ENCODE measurements around the gene MSL3B.

Gene MSL3B

DNA sequence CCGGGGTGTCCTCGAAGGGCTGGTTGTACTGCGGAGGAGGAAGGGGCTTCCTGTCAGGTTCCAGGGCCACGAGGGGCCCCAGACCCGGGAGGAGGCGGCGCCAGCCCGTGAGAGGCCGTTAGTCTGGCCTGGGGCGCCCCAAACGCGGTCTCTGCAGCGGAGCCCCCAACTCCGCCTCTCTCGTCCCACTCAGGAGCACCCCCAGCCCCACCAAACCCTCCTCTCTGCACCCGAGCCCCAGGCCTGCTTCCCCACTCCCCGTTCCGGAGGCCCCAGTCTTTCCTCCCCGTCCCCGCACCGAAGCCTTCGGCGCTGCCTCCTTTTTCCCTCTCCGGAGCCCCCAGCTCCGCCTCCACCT is 14.3 kb downstream of the MSL3B start:
- intact Hi-C loops (cut with micrococcal nuclease): no loop called here
- POLR2A ChIA-PET: interaction anchor here (2.0 kb wide), 1 partner anchor 12 kb away, joined by 7 read pairs; no protein-coding TSS in a partner anchor
- Mint-ChIP-seq H3K27me3 (peaks cover 2% of the 10 kb centered on the region), H3K4me3 (peak overlapping the region; percentile 100), H3K36me3 (ENCODE audit: low read depth) (peaks cover 51% of the 10 kb centered on the region), H3K27ac (peak overlapping the region; percentile 95), H3K4me1 (ENCODE audit: low read depth) (peaks cover 27% of the 10 kb centered on the region), H3K9me3 (no peaks in the 10 kb centered on the region)
- DNase-seq: peak; percentile 12
- CTCF ChIA-PET: no interaction called here
- ATAC-seq: no peak
- TF ChIP-seq, protein P1, sequence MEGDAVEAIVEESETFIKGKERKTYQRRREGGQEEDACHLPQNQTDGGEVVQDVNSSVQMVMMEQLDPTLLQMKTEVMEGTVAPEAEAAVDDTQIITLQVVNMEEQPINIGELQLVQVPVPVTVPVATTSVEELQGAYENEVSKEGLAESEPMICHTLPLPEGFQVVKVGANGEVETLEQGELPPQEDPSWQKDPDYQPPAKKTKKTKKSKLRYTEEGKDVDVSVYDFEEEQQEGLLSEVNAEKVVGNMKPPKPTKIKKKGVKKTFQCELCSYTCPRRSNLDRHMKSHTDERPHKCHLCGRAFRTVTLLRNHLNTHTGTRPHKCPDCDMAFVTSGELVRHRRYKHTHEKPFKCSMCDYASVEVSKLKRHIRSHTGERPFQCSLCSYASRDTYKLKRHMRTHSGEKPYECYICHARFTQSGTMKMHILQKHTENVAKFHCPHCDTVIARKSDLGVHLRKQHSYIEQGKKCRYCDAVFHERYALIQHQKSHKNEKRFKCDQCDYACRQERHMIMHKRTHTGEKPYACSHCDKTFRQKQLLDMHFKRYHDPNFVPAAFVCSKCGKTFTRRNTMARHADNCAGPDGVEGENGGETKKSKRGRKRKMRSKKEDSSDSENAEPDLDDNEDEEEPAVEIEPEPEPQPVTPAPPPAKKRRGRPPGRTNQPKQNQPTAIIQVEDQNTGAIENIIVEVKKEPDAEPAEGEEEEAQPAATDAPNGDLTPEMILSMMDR (IDR thresholded peaks at IDR 0.05): no peak

DNA sequence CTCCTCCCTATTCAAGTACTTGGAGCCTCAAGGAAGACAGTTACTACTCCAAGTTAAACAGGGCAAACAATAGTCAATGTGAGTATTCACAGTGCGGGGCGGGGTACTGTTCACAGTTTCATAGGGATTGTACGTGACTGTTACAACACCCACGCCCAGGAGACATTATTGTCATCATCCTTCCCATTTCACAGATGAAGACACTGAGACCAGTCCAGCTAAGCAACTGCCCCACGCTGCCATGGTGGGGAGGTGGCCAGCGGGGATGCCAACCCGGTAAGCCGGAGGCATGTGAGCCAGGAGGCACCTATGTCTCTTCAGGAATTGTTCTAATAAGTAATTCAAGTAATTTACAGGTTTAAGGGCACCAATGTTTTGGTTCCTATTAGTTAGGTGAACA is 14.8 kb downstream of the MSL3B start:
- H3K36me3 Mint-ChIP-seq (ENCODE audit: low read depth): peaks cover 56% of the 10 kb centered on the region
- TF ChIP-seq, protein P1 (IDR thresholded peaks at IDR 0.05): no peak
- intact Hi-C loops (cut with micrococcal nuclease): no loop called here
- peak overlapping the region; percentile 95 for H3K27ac Mint-ChIP-seq
- H3K4me3 Mint-ChIP-seq: peak overlapping the region; percentile 100
- no peak for ATAC-seq
- no peaks in the 10 kb centered on the region for H3K9me3 Mint-ChIP-seq
- no peak for DNase-seq
- H3K27me3 Mint-ChIP-seq: peaks cover 2% of the 10 kb centered on the region
- POLR2A ChIA-PET: interaction anchor here (2.0 kb wide), 1 partner anchor 11 kb away, joined by 7 read pairs; no protein-coding TSS in a partner anchor
- CTCF ChIA-PET: interaction anchor here (1.0 kb wide), 1 partner anchor 11 kb away, joined by 3 read pairs; no protein-coding TSS in a partner anchor
- peaks cover 27% of the 10 kb centered on the region for H3K4me1 Mint-ChIP-seq (ENCODE audit: low read depth)

DNA sequence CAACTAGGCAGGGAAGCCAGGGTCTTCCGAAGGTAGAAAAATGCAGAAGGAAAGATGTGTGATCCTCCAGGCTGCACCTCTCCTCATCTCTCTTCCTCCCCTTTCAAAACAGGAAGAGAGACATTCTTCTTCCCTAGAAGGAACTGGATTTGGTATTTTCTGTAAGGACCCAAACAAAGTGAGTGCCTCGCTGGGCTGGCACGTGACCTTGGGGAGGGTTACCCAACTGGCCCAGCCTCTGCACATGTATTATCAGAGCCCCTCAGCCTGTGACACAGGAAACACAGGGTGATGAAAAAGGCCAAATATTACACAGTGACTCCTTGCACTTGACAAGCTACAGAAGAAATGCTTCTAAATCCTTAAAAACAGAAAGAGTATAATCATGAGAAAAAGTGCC is 16.1 kb downstream of the MSL3B start:
- TF ChIP-seq, protein P1 (IDR thresholded peaks at IDR 0.05): no peak
- CTCF ChIA-PET: no interaction called here
- DNase-seq: no peak

DNA sequence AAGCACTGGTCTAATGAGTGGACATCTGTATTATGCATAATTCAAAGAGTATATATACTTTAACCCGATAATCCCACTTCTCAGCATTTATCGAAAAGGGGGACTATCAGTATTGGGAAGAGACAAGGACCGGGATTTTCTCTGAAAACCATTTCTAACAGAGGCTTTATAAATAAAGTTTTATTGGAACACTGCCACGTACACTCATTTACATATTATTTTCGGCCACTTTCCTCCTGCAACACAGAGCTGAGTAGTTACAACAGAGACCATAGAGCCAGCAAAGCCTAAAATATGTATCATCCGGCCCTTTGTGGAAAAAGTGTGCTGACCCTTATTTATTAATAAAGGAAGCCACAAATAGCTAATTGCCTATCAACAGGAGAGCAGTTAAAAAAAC is 17.0 kb downstream of the MSL3B start:
- ATAC-seq: no peak
- TF ChIP-seq, protein P1 (IDR thresholded peaks at IDR 0.05): no peak
- intact Hi-C loops (cut with micrococcal nuclease): no loop called here
- Mint-ChIP-seq H3K27me3 (peaks cover 2% of the 10 kb centered on the region), H3K27ac (no peak overlapping the region), H3K9me3 (no peaks in the 10 kb centered on the region), H3K36me3 (ENCODE audit: low read depth) (peaks cover 77% of the 10 kb centered on the region), H3K4me1 (ENCODE audit: low read depth) (peaks cover 25% of the 10 kb centered on the region), H3K4me3 (no peak overlapping the region)
- ChIA-PET CTCF (no interaction called here), POLR2A (no interaction called here)
- DNase-seq: no peak

More for the DNA sequence above, 16.1 kb downstream of the MSL3B start:
- H3K27ac Mint-ChIP-seq: no peak overlapping the region
- intact Hi-C loops (cut with micrococcal nuclease): no loop called here
- peaks cover 2% of the 10 kb centered on the region for H3K27me3 Mint-ChIP-seq
- H3K4me1 Mint-ChIP-seq (ENCODE audit: low read depth): peaks cover 25% of the 10 kb centered on the region
- H3K9me3 Mint-ChIP-seq: no peaks in the 10 kb centered on the region
- POLR2A ChIA-PET: no interaction called here
- ATAC-seq: no peak
- peaks cover 68% of the 10 kb centered on the region for H3K36me3 Mint-ChIP-seq (ENCODE audit: low read depth)
- peak overlapping the region; percentile 100 for H3K4me3 Mint-ChIP-seq

DNA sequence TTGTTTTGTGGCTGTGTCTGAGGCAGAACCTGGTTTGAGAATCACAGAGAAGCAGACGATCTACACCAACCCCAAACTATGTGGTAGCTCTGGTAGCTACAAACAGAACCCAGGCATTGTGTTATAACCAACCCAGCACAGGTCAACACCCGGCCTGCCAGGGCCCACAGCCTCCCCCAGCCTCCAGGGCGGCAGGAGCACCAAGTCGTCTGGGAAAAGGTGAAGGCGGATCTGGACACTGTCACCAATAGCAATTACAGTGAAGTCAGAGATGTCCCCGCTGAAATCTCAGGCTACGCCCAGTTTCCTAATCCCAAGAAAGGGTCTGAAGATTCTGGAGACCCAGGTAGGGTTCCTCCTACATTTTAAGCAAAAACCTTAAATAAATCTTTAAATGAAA is 17.4 kb downstream of the MSL3B start:
- no peak overlapping the region for H3K4me3 Mint-ChIP-seq
- intact Hi-C loops (cut with micrococcal nuclease): no loop called here
- POLR2A ChIA-PET: no interaction called here
- H3K9me3 Mint-ChIP-seq: no peaks in the 10 kb centered on the region
- ATAC-seq: no peak
- peaks cover 24% of the 10 kb centered on the region for H3K4me1 Mint-ChIP-seq (ENCODE audit: low read depth)
- CTCF ChIA-PET: no interaction called here
- H3K27me3 Mint-ChIP-seq: peaks cover 2% of the 10 kb centered on the region
- TF ChIP-seq, protein P1 (IDR thresholded peaks at IDR 0.05): no peak
- H3K27ac Mint-ChIP-seq: no peak overlapping the region
- H3K36me3 Mint-ChIP-seq (ENCODE audit: low read depth): peaks cover 81% of the 10 kb centered on the region
- DNase-seq: no peak

Data from activated CD8-positive, alpha-beta T cell treated with anti-CD3 and anti-CD28 coated beads for 36 hours (primary cell).